PFSK-1 (cell line): ENCODE results near the gene NPAS4.

Experiments
- FOXP2 ChIP-seq: optimal IDR thresholded peaks from 2 replicates; pipeline ENCODE3; 2011; ENCODE audit warnings: borderline replicate concordance, control low read depth, inconsistent platforms; ENCODE audit not compliant: insufficient read depth; ENCODE audit errors: extremely low read length, extremely low read depth
- POLR2AphosphoS5 ChIP-seq: IDR thresholded peaks from 2 replicates; pipeline ENCODE4 v1.6.1; 2012; ENCODE audit warnings: low read depth, mild to moderate bottlenecking, control low read depth, low read length, moderate library complexity
- REST ChIP-seq, 2 experiments: IDR thresholded peaks; 2 replicates each; pipeline versions ENCODE4 v1.6.1 to v1.8.0; 2011 to 2012; ENCODE audit warnings: low read depth in 2 of 2, low read length in 2 of 2, control low read depth in 1 of 2, inconsistent platforms in 1 of 2, mild to moderate bottlenecking in 1 of 2, moderate library complexity in 1 of 2; ENCODE audit not compliant: insufficient read depth in 1 of 2
- SIN3A ChIP-seq: IDR thresholded peaks from 2 replicates; pipeline ENCODE4 v1.6.1; 2012; ENCODE audit warnings: mild to moderate bottlenecking, low read length, moderate library complexity, borderline replicate concordance; ENCODE audit not compliant: insufficient read depth
- TAF1 ChIP-seq: IDR thresholded peaks from 2 replicates; pipeline ENCODE4 v1.6.1; 2012; ENCODE audit warnings: low read length, control low read depth, borderline replicate concordance; ENCODE audit not compliant: insufficient read depth

The NPAS4 gene

GRCh38 chr11:66464916-66465315 is 44.1 kb downstream of the NPAS4 start:
- TF ChIP-seq REST (IDR thresholded peaks at IDR 0.05; ENCODE audit: insufficient read depth in 1 of 2, low read depth in 2 of 2, low read length in 2 of 2) (no peak), TAF1 (no peak), POLR2AphosphoS5 (no peak), SIN3A (no peak)

GRCh38 chr11:66465373-66466224 is 44.8 kb downstream of the NPAS4 start:
- TF ChIP-seq SIN3A = no peak
- TF ChIP-seq REST (IDR thresholded peaks at IDR 0.05; ENCODE audit: insufficient read depth in 1 of 2, low read depth in 2 of 2, low read length in 2 of 2) = no peak
- TF ChIP-seq POLR2AphosphoS5 = no peak
- TF ChIP-seq TAF1 = no peak
- no peak for TF ChIP-seq FOXP2

GRCh38 chr11:66466225-66467033 is 45.6 kb downstream of the NPAS4 start, which contains the start of gene PELI3:
Gene PELI3 (plus strand): TSS chr11:66466905. CDS start chr11:66468129, 1,224 bp downstream.
- no peak for TF ChIP-seq SIN3A
- TF ChIP-seq POLR2AphosphoS5 = no peak; the same call in 1 of the 2 replicates
- TF ChIP-seq FOXP2 = no peak
- no peak for TF ChIP-seq REST (IDR thresholded peaks at IDR 0.05; ENCODE audit: insufficient read depth in 1 of 2, low read depth in 2 of 2, low read length in 2 of 2)
- TF ChIP-seq TAF1 = no peak

- TF ChIP-seq POLR2AphosphoS5 (no peak), TAF1 (no peak), FOXP2 (peak; percentile 35), SIN3A (no peak)
Observed at GRCh38 chr11:66467034-66467659, 46.3 kb downstream of the NPAS4 start.

- TF ChIP-seq REST (IDR thresholded peaks at IDR 0.05; ENCODE audit: insufficient read depth in 1 of 2, low read depth in 2 of 2, low read length in 2 of 2) (no peak), POLR2AphosphoS5 (no peak), FOXP2 (no peak), TAF1 (no peak), SIN3A (no peak)
Observed at GRCh38 chr11:66467756-66468155, 46.9 kb downstream of the NPAS4 start.
